Effector memory CD4-positive, alpha-beta T cell (primary cell): ENCODE results near the gene KAZALD1.

Experiments used
- DNase-seq, 3 donors: peaks; one replicate each; pipeline ENCODE4 v3.0.0-alpha.2; 2020
- H3K27ac ChIP-seq: 2 replicates; pipeline ENCODE4 v1.7.0; 2013; ENCODE audit warnings: mild to moderate bottlenecking, low read length, moderate library complexity; ENCODE audit not compliant: insufficient read depth, poor library complexity, severe bottlenecking
- H3K27me3 ChIP-seq: replicated peaks from 2 replicates; pipeline ENCODE4 v1.7.0; 2013; ENCODE audit warnings: mild to moderate bottlenecking, low read length; ENCODE audit not compliant: insufficient read depth, control insufficient read depth, poor library complexity, severe bottlenecking
- H3K36me3 ChIP-seq: 2 replicates; pipeline ENCODE4 v1.7.0; 2013; ENCODE audit warnings: mild to moderate bottlenecking, low read length, moderate library complexity; ENCODE audit not compliant: control insufficient read depth, insufficient read depth
- H3K4me1 ChIP-seq: 2 replicates; pipeline ENCODE4 v1.7.0; 2013; ENCODE audit warnings: low read length, mild to moderate bottlenecking; ENCODE audit not compliant: control insufficient read depth, insufficient read depth, poor library complexity, severe bottlenecking
- H3K4me3 ChIP-seq: 2 replicates; pipeline ENCODE4 v1.7.0; 2013; ENCODE audit warnings: low read length, low read depth, mild to moderate bottlenecking; ENCODE audit not compliant: insufficient read depth, poor library complexity, severe bottlenecking
- H3K9me3 ChIP-seq: 2 replicates; pipeline ENCODE4 v1.7.0; 2013; ENCODE audit warnings: mild to moderate bottlenecking, low read length, moderate library complexity; ENCODE audit not compliant: control insufficient read depth

Gene KAZALD1

DNA sequence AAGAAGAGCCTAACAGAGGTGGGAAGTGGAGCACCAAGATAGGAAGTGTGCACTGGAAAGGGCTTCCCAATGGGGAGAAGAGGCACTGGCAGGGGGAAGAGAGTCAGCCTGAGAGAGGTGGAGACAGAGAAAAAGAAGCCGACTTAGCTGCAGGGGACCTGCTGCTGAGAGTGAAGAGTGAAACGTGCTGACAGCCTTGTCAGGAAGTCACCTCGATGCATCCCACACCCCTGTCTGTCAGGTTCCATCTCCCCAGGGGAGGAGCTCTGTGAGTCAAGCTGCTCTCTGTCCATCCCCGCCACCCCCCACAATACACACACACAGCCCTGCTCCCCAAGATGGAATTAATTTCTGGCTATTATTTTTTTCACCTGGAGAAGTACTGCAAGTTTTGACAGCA, 14.0 kb downstream of the KAZALD1 start:
- H3K27ac ChIP-seq, result no peak overlapping the region
- H3K36me3 ChIP-seq, result no peaks in the 10 kb centered on the region
- H3K27me3 ChIP-seq, result peaks cover 4% of the 10 kb centered on the region
- H3K4me3 ChIP-seq, result no peak overlapping the region
- no peaks in the 10 kb centered on the region for H3K4me1 ChIP-seq
- no peak for DNase-seq
- H3K9me3 ChIP-seq, result no peaks in the 10 kb centered on the region

DNA sequence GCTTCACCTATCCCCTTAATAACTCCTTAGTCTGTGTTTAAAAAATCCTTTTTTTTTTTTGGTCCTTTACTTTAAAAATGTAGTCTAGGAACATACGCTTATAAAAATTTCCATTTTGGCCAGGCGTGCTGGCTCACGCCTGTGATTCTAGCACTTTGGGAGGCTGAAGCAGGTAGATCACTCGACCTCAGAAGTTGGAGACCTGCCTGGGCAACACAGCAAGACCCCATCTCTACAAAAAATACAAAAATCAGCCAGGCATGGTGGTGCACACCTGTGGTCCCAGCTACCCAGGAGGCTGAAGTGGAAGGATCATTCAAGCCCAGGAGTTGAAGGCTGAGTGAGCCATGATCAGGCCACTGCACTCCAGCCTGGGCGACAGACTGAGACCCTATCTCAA, 14.8 kb downstream of the KAZALD1 start:
- H3K27me3 ChIP-seq, result peaks cover 4% of the 10 kb centered on the region
- no peak for DNase-seq
- no peaks in the 10 kb centered on the region for H3K9me3 ChIP-seq
- H3K27ac ChIP-seq, result no peak overlapping the region
- H3K4me3 ChIP-seq, result no peak overlapping the region
- H3K4me1 ChIP-seq, result no peaks in the 10 kb centered on the region
- H3K36me3 ChIP-seq, result no peaks in the 10 kb centered on the region

DNA sequence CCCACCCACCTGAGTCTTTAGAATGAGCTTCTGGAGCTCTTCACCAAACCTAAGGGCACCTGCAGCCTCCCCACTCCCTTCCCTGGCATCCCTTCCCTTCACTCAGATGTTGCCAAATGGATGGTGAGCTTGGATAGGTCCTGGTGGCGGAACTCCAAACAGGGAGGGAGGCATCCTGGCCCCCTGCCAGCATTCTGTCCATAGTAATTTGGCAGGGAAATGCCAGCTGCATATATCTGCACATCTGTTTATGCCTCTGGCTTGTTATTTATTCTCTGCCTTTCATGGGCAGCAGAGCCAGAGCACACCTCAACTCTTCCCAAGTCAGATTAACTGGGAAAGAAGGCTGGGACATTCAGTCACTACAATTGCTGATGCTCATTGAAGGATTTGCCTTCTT, 18.1 kb downstream of the KAZALD1 start:
- Histone ChIP-seq H3K9me3 (no peaks in the 10 kb centered on the region), H3K4me3 (no peak overlapping the region), H3K36me3 (no peaks in the 10 kb centered on the region), H3K4me1 (no peaks in the 10 kb centered on the region), H3K27me3 (peaks cover 4% of the 10 kb centered on the region), H3K27ac (no peak overlapping the region)
- DNase-seq, result no peak

- no peak overlapping the region for H3K4me3 ChIP-seq
- no peak for DNase-seq
- no peaks in the 10 kb centered on the region for H3K9me3 ChIP-seq
- H3K27ac ChIP-seq, result no peak overlapping the region
- H3K4me1 ChIP-seq, result no peaks in the 10 kb centered on the region
- H3K36me3 ChIP-seq, result no peaks in the 10 kb centered on the region
- H3K27me3 ChIP-seq, result peaks cover 2% of the 10 kb centered on the region
These were observed 19.4 kb downstream of the KAZALD1 start for GRCh38 chr10:101080933-101081931.

- Histone ChIP-seq H3K27me3 (peaks cover 2% of the 10 kb centered on the region), H3K4me3 (no peak overlapping the region), H3K36me3 (no peaks in the 10 kb centered on the region), H3K27ac (no peak overlapping the region), H3K9me3 (no peaks in the 10 kb centered on the region), H3K4me1 (no peaks in the 10 kb centered on the region)
- DNase-seq, result no peak
These were observed 24.1 kb downstream of the KAZALD1 start for GRCh38 chr10:101085846-101086245.

DNA sequence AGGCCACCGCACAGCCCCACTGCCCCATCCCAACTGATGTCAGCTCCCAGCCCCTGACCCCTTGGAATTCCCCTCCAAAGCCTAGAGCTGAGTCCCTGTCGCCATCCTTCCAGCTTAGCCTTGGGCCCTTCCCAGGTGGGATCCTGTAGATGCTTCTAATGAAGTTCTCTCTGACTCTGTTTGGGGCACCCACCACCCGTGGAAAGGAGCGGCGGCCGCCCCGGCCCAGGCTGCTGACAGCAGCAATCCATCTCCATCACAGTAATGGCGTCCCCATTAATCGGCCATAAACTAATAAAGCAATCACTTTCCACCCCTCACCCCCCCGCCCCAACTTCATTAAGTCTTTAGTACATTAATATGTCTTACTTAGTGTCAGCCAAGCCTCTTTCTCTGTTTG, 25.6 kb downstream of the KAZALD1 start:
- peaks cover 7% of the 10 kb centered on the region for H3K27me3 ChIP-seq
- H3K9me3 ChIP-seq, result no peaks in the 10 kb centered on the region
- no peak overlapping the region for H3K4me3 ChIP-seq
- no peak overlapping the region for H3K27ac ChIP-seq
- H3K4me1 ChIP-seq, result no peaks in the 10 kb centered on the region
- H3K36me3 ChIP-seq, result no peaks in the 10 kb centered on the region
- DNase-seq, result no peak

- Histone ChIP-seq H3K36me3 (no peaks in the 10 kb centered on the region), H3K27ac (no peak overlapping the region), H3K4me3 (no peak overlapping the region), H3K9me3 (no peaks in the 10 kb centered on the region), H3K4me1 (no peaks in the 10 kb centered on the region), H3K27me3 (peaks cover 7% of the 10 kb centered on the region)
- no peak for DNase-seq
These were observed 26.2 kb downstream of the KAZALD1 start for GRCh38 chr10:101087965-101088364.

GRCh38 chr10:101089520-101090299, 27.9 kb downstream of the KAZALD1 start:
- Histone ChIP-seq H3K9me3 (no peaks in the 10 kb centered on the region), H3K4me1 (no peaks in the 10 kb centered on the region), H3K27ac (no peak overlapping the region), H3K36me3 (no peaks in the 10 kb centered on the region), H3K4me3 (no peak overlapping the region), H3K27me3 (peaks cover 7% of the 10 kb centered on the region)
- DNase-seq, result no peak

DNA sequence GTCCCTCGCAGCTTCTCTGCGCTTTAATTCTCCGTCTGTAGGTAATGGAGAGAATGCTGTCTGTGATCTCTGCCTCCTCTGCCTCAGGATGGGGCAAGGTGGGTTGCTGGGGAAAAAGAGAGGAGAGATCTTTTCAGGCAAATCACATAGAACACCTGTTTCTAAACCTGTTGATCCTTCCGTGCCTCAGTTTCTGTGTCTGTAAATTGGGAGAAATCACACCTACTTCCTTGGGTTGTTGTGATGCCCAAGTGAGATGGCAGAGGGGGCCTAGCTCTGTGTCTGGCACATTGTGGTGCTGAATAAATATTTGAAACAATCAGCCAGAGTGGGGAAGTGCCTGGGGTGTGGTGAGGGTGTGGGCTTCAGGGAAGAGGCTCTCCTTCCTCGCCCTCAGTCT, 28.8 kb downstream of the KAZALD1 start:
- Histone ChIP-seq H3K9me3 (no peaks in the 10 kb centered on the region), H3K4me1 (peaks cover 2% of the 10 kb centered on the region), H3K27me3 (peaks cover 8% of the 10 kb centered on the region), H3K36me3 (no peaks in the 10 kb centered on the region), H3K4me3 (no peak overlapping the region), H3K27ac (no peak overlapping the region)
- DNase-seq, result no peak
